HG03097 (cell line): ENCODE data around the gene NSUN7.
"Not testable (repeated sequence)": the region's sequence is repeated elsewhere in the genome, so short reads cannot be mapped to it uniquely, and the experiment has no call there.

ENCODE experiments used
- ATAC-seq: cut with Tn5 transposase; IDR thresholded peaks from one replicate; pipeline ENCODE4 v1.9.1; 2021; ENCODE audit not compliant: unreplicated experiment, low FRiP score

The NSUN7 gene

GRCh38 chr4:40811956-40812355, 62.2 kb downstream of the NSUN7 start:
- no peak for ATAC-seq

GRCh38 chr4:40812386-40812785, 62.6 kb downstream of the NSUN7 start:
- ATAC-seq = no peak

- no peak for ATAC-seq
These were observed 63.1 kb downstream of the NSUN7 start for GRCh38 chr4:40812856-40813255.

- ATAC-seq = not testable (repeated sequence)
These were observed 67.4 kb downstream of the NSUN7 start for GRCh38 chr4:40817157-40817556.

- ATAC-seq = no peak
These were observed 70.3 kb downstream of the NSUN7 start for GRCh38 chr4:40820101-40820500.

- ATAC-seq = no peak
These were observed 72.8 kb downstream of the NSUN7 start for GRCh38 chr4:40822420-40823166.

- no peak for ATAC-seq
These were observed 75.5 kb downstream of the NSUN7 start for GRCh38 chr4:40825014-40825838.

GRCh38 chr4:40826821-40827220, 77.1 kb downstream of the NSUN7 start:
- no peak for ATAC-seq

GRCh38 chr4:40827758-40828157, 78.0 kb downstream of the NSUN7 start:
- no peak for ATAC-seq

- ATAC-seq = no peak
These were observed 78.9 kb downstream of the NSUN7 start for GRCh38 chr4:40828661-40829060.

- ATAC-seq = no peak
These were observed 79.8 kb downstream of the NSUN7 start for GRCh38 chr4:40829586-40829985.

- ATAC-seq = no peak
These were observed 81.6 kb downstream of the NSUN7 start for GRCh38 chr4:40831146-40831907.

GRCh38 chr4:40832175-40832574, 82.4 kb downstream of the NSUN7 start:
- no peak for ATAC-seq

- no peak for ATAC-seq
These were observed 83.5 kb downstream of the NSUN7 start for GRCh38 chr4:40833212-40833611.

GRCh38 chr4:40837094-40837870, 87.5 kb downstream of the NSUN7 start:
- no peak for ATAC-seq

GRCh38 chr4:40838742-40839141, 89.0 kb downstream of the NSUN7 start:
- no peak for ATAC-seq

- ATAC-seq = no peak
These were observed 90.7 kb downstream of the NSUN7 start for GRCh38 chr4:40840255-40840984.

GRCh38 chr4:40840985-40841571, 91.3 kb downstream of the NSUN7 start:
- ATAC-seq = peak; percentile 46

GRCh38 chr4:40842318-40842717, 92.6 kb downstream of the NSUN7 start:
- no peak for ATAC-seq
